DOHH2 (cell line): ENCODE measurements around the gene RELN.

Source experiments
- CTCF ChIP-seq: fragments of 200-600 bp; sonication (generic); IDR thresholded peaks from one replicate; pipeline ENCODE4 v1.5.1; 2014; ENCODE audit warnings: antibody characterized with exemption, mild to moderate bottlenecking, low read depth, low read length; ENCODE audit not compliant: poor library complexity, severe bottlenecking
- EZH2phosphoT487 ChIP-seq: fragments of 200-600 bp; sonication (generic); IDR thresholded peaks from 2 replicates; pipeline ENCODE4 v1.6.1; 2017; ENCODE audit warnings: borderline replicate concordance, mild to moderate bottlenecking, antibody characterized with exemption, low read length, moderate library complexity, mixed read lengths

- no peak for TF ChIP-seq CTCF
- no peak for TF ChIP-seq EZH2phosphoT487
Measured at GRCh38 chr7:103605640-103606039, 383.8 kb downstream of the RELN start.
